Colonic mucosa (tissue), 4 donors: ENCODE results near the gene NUDT8. TPM values are rescaled to one million over a fixed set of nuclear protein-coding genes. Genes with fewer than 3 reads are reported as not detected.
"Not testable (repeated sequence)": the region's sequence is repeated elsewhere in the genome, so short reads cannot be mapped to it uniquely, and the experiment has no call there.

Experiments
- DNase-seq: peaks from one replicate; pipeline ENCODE4 v3.0.0-alpha.2; 2020
- H3K27ac ChIP-seq: fragments of 200-600 bp; one replicate; pipeline ENCODE4 v1.8.0; 2021
- H3K27me3 ChIP-seq: fragments of 200-600 bp; one replicate; pipeline ENCODE4 v1.8.0; 2021
- H3K36me3 ChIP-seq: fragments of 200-600 bp; one replicate; pipeline ENCODE4 v1.8.0; 2021
- H3K4me1 ChIP-seq: fragments of 200-600 bp; one replicate; pipeline ENCODE4 v1.8.0; 2021; ENCODE audit warnings: mild to moderate bottlenecking
- H3K4me3 ChIP-seq: fragments of 200-600 bp; one replicate; pipeline ENCODE4 v1.8.0; 2021
- H3K9ac ChIP-seq, 2 donors: one replicate each; pipeline ENCODE4 v1.7.0; 2013; ENCODE audit warnings: control low read depth in 2 of 2, low read depth in 2 of 2, low read length in 2 of 2
- H3K9me3 ChIP-seq: fragments of 200-600 bp; one replicate; pipeline ENCODE4 v1.8.0; 2021
- intact Hi-C: fragments of 100-400 bp; cut with DNase I; formaldehyde crosslinking; loops from one replicate; pipeline ENCODE4 v1.14.1; 2022
- total RNA-seq, 2 donors: library from RNA; stranded (reverse); fragmentation: NEBNext Ultra II Directional in 1 of 2; extraction: Animal tissue kit (Norgen Biotek cat#: 25700) in 1 of 2; gene quantifications; one replicate each; pipeline ENCODE4 v1.2.1, GENCODE V29; 2021
- TF ChIP-seq, protein P1 (sequence below): fragments of 200-600 bp; IDR thresholded peaks from one replicate; pipeline ENCODE4 v1.8.0; 2022; ENCODE audit warnings: antibody characterized with exemption, mild to moderate bottlenecking
- donor health status: healthy.
- donor health status: DM: no; HTN: no; CAD: no.
- donor health status: DM: no; HTN: no; CAD: no.

NUDT8 gene
- total RNA-seq, 2 donors from 2014 or later, result 35.1 to 52.5 TPM

DNA sequence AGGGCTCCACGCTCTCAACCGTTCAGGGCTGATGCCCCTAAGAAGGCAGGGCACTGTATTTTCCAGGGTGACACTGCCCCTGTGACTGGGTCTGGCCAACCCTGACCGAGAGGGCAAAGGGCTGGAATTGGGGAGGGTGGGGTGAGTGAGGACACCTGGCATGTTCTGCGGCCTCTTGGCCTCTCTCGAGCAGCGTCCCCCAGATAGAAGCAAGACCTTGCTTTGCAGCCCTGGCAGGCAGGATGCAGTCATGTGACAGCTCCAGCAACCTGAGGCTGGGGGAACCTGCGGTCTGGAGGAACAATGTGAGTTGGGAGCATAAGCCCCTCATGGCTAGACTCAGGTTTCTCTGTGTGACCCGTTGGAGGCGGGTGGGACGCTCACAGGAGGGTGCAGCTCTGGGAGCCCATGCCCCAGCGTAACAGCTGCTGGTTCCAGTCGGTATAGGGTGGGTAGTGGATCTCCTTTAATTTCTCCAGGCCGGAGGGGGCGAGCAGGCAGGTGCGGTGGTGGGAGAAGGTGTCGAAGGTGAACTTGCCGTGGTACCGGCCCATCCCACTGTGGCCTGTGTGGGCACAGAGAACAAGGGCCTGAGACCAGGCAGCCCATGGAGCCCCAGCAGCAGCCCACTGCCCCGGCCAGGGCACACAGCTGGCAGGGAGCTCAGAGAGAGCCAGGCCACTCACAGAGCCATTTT lies 33.2 kb upstream of the NUDT8 start:
- DNase-seq, result no peak
- no peaks in the 10 kb centered on the region for H3K9me3 ChIP-seq
- no peaks in the 10 kb centered on the region for H3K36me3 ChIP-seq
- TF ChIP-seq, protein P1, sequence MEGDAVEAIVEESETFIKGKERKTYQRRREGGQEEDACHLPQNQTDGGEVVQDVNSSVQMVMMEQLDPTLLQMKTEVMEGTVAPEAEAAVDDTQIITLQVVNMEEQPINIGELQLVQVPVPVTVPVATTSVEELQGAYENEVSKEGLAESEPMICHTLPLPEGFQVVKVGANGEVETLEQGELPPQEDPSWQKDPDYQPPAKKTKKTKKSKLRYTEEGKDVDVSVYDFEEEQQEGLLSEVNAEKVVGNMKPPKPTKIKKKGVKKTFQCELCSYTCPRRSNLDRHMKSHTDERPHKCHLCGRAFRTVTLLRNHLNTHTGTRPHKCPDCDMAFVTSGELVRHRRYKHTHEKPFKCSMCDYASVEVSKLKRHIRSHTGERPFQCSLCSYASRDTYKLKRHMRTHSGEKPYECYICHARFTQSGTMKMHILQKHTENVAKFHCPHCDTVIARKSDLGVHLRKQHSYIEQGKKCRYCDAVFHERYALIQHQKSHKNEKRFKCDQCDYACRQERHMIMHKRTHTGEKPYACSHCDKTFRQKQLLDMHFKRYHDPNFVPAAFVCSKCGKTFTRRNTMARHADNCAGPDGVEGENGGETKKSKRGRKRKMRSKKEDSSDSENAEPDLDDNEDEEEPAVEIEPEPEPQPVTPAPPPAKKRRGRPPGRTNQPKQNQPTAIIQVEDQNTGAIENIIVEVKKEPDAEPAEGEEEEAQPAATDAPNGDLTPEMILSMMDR, result no peak
- H3K4me1 ChIP-seq, result no peaks in the 10 kb centered on the region
- no peak overlapping the region for H3K9ac ChIP-seq
- no peak overlapping the region for H3K4me3 ChIP-seq
- intact Hi-C loops, result loop anchor here (5.0 kb wide), 1 partner anchor 36 kb away; the partner anchor contains the start of gene NUDT8
- H3K27me3 ChIP-seq, result no peaks in the 10 kb centered on the region
- no peak overlapping the region for H3K27ac ChIP-seq

DNA sequence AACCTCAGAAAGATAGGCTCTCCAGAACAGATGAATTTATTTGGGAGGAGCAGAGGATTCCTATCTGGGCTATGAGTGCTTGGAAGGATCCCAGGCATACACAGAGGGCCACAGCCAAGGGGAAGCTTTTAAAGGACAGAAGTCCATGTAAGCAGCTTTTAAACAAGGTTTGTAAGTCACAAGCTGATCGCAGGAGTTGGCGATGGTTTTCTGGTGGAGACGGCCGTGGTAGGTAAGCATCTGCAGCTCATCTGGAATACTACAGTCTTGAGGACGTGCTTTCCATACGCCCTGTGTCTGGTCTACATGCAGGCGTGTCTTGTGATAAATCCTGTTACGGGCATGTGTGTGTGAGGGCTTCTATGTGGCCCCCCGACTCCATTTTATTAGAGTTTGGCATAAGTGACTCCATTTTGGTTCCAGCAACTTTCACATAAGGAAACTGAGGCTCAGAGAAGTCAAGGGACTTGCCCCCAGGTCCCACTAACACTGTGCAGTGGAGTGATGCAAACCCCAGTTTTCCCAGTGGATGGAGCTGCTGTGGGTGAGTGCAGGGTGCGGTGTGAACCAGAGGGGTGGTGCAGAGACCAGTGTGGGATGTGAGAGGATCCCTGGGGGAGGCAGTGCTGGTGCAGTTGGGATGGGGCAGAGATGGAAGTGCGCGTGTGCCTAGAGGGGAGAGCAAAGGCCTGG lies 32.6 kb upstream of the NUDT8 start:
- H3K4me3 ChIP-seq, result no peak overlapping the region
- TF ChIP-seq, protein P1, result no peak
- no peak for DNase-seq
- no peaks in the 10 kb centered on the region for H3K36me3 ChIP-seq
- intact Hi-C loops, result loop anchor here (5.0 kb wide), 1 partner anchor 35 kb away; the partner anchor contains the start of gene NUDT8
- H3K27me3 ChIP-seq, result no peaks in the 10 kb centered on the region
- no peak overlapping the region for H3K27ac ChIP-seq
- H3K9me3 ChIP-seq, result no peaks in the 10 kb centered on the region
- H3K9ac ChIP-seq, result no peak overlapping the region
- H3K4me1 ChIP-seq, result no peaks in the 10 kb centered on the region

DNA sequence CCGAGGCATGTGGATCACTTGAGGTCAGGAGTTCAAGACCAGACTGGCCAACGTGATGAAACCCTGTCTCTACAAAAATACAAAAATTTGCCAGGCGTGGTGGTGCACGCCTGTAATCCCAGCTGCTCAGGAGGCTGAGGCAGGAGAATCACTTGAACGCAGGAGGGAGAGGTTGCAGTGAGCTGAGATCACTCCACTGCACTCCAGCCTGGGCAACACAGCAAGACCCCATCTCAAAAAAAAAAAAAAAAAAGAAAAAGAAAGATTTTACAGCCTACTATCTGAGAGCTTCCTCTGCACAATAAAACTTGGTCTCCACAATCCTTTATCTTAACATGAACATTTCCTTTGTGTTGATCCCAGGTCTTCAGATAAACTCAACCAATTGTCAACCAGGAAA lies 31.0 kb upstream of the NUDT8 start:
- H3K9me3 ChIP-seq, H3K4me3 ChIP-seq, H3K36me3 ChIP-seq, H3K4me1 ChIP-seq, H3K27me3 ChIP-seq, DNase-seq, H3K9ac ChIP-seq, H3K27ac ChIP-seq: not testable (repeated sequence)
- intact Hi-C loops, result loop anchor here (5.0 kb wide), 1 partner anchor 33 kb away; the partner anchor contains the start of gene NUDT8

DNA sequence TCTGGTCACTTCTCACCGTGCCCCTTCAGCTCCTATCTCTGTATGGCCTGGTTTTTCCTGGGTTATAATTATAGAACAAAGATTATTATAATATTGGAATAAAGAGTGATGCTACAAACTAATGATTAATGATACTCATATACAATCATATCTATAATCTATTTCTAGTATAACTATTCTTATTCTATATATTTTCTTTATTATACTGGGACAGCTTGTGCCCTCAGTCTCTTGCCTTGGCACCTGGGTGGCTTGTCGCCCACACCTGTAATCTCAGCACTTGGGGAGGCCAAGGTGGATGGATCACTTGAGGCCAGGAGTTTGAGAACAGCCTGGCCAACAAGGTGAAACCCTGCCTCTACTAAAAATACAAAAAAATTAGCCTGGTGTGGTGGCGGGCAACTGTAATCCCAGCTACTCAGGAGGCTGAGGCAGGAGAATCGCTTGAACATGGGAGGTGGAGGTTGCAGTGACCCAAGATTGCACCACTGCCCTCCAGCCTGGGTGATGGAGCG lies 30.0 kb upstream of the NUDT8 start:
- not testable (repeated sequence) for H3K36me3 ChIP-seq, H3K9ac ChIP-seq, H3K9me3 ChIP-seq, H3K4me3 ChIP-seq, H3K4me1 ChIP-seq, H3K27me3 ChIP-seq, DNase-seq, H3K27ac ChIP-seq
- intact Hi-C loops, result loop anchor here (5.0 kb wide), 1 partner anchor 32 kb away; the partner anchor contains the start of gene NUDT8
- TF ChIP-seq, protein P1, result peak; percentile 10

DNA sequence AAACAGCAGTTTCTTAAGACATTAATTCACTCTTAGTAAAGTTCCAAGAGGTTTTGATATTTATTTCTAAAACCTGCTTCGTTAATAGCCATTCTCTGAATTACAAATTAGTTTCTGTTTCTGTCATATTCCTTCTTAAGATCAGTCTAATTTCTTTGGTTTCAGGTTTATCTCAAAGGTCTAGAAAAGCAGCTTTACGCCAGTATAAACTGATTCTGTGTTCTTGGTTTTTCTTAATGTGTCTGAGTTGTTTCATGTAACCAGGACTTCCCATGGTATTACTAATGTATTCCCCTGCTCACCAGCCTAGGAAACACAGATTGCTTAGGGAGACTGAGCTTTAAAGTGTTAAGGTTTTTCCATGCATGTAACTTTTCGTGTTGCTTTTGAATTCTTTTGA lies 27.6 kb upstream of the NUDT8 start:
- H3K4me3 ChIP-seq, result no peak overlapping the region
- H3K9ac ChIP-seq, result no peak overlapping the region
- H3K36me3 ChIP-seq, result no peaks in the 10 kb centered on the region
- no peak overlapping the region for H3K27ac ChIP-seq
- H3K27me3 ChIP-seq, result no peaks in the 10 kb centered on the region
- DNase-seq, result no peak
- H3K4me1 ChIP-seq, result no peaks in the 10 kb centered on the region
- TF ChIP-seq, protein P1, result no peak
- intact Hi-C loops, result no loop called here
- no peaks in the 10 kb centered on the region for H3K9me3 ChIP-seq
